PC-9 (cell line): Measurements from ENCODE around the gene SACM1L. TPM values are rescaled to one million over a fixed set of nuclear protein-coding genes. Genes with fewer than 3 reads are reported as not detected.

ENCODE experiments used
- BruUV-seq: library from RNA; stranded (reverse); fragments of 400-500 nt; replicated peaks from 2 replicates; lab custom pipeline; 2021; lab: Mats Ljungman, UMichigan
- CTCF ChIA-PET: fragments of 300-600 bp; sonication (Branson Sonifier 250); formaldehyde crosslinking; loops from one replicate; lab custom pipeline; 2022; ENCODE audit warnings: antibody characterized with exemption; lab: Charles Lee
- POLR2A ChIA-PET: fragments of 300-600 bp; sonication (Branson Sonifier 250); formaldehyde crosslinking; loops from one replicate; lab custom pipeline; 2022; ENCODE audit warnings: antibody characterized with exemption; ENCODE audit not compliant: unreplicated experiment; lab: Charles Lee
- DNase-seq, 2 experiments: peaks; one replicate each; pipeline versions ENCODE4 v3.0.0 to v3.0.0-alpha.2; 2015 to 2022; ENCODE audit warnings: mixed read lengths in 1 of 2
- H2AFZ ChIP-seq: fragments of 200-600 bp; sonication (generic); 2 replicates; pipeline ENCODE4 v1.8.1; 2017; ENCODE audit warnings: antibody characterized with exemption
- H3F3A ChIP-seq: fragments of 200-600 bp; sonication (generic); 2 replicates; pipeline ENCODE4 v1.8.1; 2017; ENCODE audit warnings: antibody characterized with exemption, mild to moderate bottlenecking, low read depth; ENCODE audit not compliant: insufficient read depth
- H3K27ac ChIP-seq: fragments of 200-600 bp; sonication (generic); 2 replicates; pipeline ENCODE4 v1.6.1; 2016; ENCODE audit warnings: mixed run types
- H3K27me3 ChIP-seq: fragments of 200-600 bp; sonication (generic); 2 replicates; pipeline ENCODE4 v1.6.1; 2016; ENCODE audit warnings: low read depth, mixed run types; ENCODE audit not compliant: insufficient read depth
- H3K36me3 ChIP-seq: fragments of 200-600 bp; sonication (generic); 2 replicates; pipeline ENCODE4 v1.6.1; 2016; ENCODE audit warnings: low read depth, mixed run types
- H3K4me1 ChIP-seq: fragments of 200-600 bp; sonication (generic); replicated peaks from 2 replicates; pipeline ENCODE4 v1.6.1; 2016; ENCODE audit warnings: mixed run types; ENCODE audit not compliant: insufficient read depth
- H3K4me2 ChIP-seq: fragments of 200-600 bp; sonication (generic); 2 replicates; pipeline ENCODE4 v1.6.1; 2017; ENCODE audit warnings: mixed run types
- H3K4me3 ChIP-seq: fragments of 200-600 bp; sonication (generic); 2 replicates; pipeline ENCODE4 v1.6.1; 2016; ENCODE audit warnings: mixed run types
- H3K79me2 ChIP-seq: fragments of 200-600 bp; sonication (generic); 2 replicates; pipeline ENCODE4 v1.6.1; 2017; ENCODE audit warnings: low read depth, mixed run types
- H3K9me2 ChIP-seq: fragments of 200-600 bp; sonication (generic); 2 replicates; pipeline ENCODE4 v1.8.1; 2017; ENCODE audit warnings: mild to moderate bottlenecking; ENCODE audit not compliant: insufficient read depth
- H3K9me3 ChIP-seq: fragments of 200-600 bp; sonication (generic); 2 replicates; pipeline ENCODE4 v1.8.1; 2016; ENCODE audit warnings: low read depth; ENCODE audit not compliant: insufficient read depth
- H4K20me1 ChIP-seq: fragments of 200-600 bp; sonication (generic); 2 replicates; pipeline ENCODE4 v1.8.1; 2017; ENCODE audit not compliant: insufficient read depth
- EZH2 ChIP-seq: fragments of 200-600 bp; sonication (generic); IDR thresholded peaks from 2 replicates; pipeline ENCODE4 v1.8.0; 2017; ENCODE audit warnings: antibody characterized with exemption, low read depth
- intact Hi-C: fragments of 100-400 bp; cut with micrococcal nuclease; formaldehyde crosslinking; loops from one replicate; pipeline ENCODE4 v1.10.0; 2022; ENCODE audit not compliant: unreplicated experiment
- total RNA-seq: library from RNA; stranded (reverse); gene quantifications from 2 replicates; pipeline ENCODE4 v1.2.3, GENCODE V29; 2021
- TF ChIP-seq, protein P1 (sequence below): fragments of 200-600 bp; sonication (generic); conservative IDR thresholded peaks from 2 replicates; pipeline ENCODE4 v1.6.1; 2017; ENCODE audit warnings: mixed run types, antibody characterized with exemption, mild to moderate bottlenecking, moderate library complexity

SACM1L gene
- total RNA-seq, 1 experiment from 2014 or later: 33.9 TPM

DNA sequence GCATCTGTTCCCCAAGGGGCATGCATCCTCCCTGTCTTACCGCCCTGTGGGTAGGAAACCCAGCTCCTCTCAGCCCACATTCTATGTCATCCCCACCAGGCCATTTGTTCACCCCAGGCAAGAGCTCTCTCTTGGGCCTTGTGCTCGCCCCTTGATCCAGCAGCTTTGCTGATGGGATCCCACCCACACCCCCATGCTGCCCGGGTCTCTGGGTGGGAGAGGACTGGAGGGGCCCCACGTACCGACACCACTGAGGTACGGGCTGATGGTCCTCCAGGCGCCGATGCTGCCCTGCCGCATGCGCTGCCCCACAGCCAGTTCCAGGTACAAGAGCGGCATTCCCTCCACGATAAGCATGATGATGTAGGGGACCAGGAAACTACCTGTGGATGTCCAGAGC, 92.6 kb downstream of the SACM1L start:
- Histone ChIP-seq H3K9me3 (no peaks in the 10 kb centered on the region), H3K27me3 (no peaks in the 10 kb centered on the region), H3K4me2 (no peak overlapping the region), H3F3A (no peaks in the 10 kb centered on the region), H3K27ac (no peak overlapping the region), H4K20me1 (no peaks in the 10 kb centered on the region), H3K4me1 (no peaks in the 10 kb centered on the region), H3K79me2 (no peaks in the 10 kb centered on the region), H2AFZ (no peak overlapping the region), H3K9me2 (no peaks in the 10 kb centered on the region), H3K4me3 (no peak overlapping the region), H3K36me3 (no peaks in the 10 kb centered on the region)
- no peak for DNase-seq
- TF ChIP-seq, protein P1, sequence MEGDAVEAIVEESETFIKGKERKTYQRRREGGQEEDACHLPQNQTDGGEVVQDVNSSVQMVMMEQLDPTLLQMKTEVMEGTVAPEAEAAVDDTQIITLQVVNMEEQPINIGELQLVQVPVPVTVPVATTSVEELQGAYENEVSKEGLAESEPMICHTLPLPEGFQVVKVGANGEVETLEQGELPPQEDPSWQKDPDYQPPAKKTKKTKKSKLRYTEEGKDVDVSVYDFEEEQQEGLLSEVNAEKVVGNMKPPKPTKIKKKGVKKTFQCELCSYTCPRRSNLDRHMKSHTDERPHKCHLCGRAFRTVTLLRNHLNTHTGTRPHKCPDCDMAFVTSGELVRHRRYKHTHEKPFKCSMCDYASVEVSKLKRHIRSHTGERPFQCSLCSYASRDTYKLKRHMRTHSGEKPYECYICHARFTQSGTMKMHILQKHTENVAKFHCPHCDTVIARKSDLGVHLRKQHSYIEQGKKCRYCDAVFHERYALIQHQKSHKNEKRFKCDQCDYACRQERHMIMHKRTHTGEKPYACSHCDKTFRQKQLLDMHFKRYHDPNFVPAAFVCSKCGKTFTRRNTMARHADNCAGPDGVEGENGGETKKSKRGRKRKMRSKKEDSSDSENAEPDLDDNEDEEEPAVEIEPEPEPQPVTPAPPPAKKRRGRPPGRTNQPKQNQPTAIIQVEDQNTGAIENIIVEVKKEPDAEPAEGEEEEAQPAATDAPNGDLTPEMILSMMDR: no peak
- no peak for TF ChIP-seq EZH2
- intact Hi-C loops: no loop called here
- POLR2A ChIA-PET: no interaction called here
- CTCF ChIA-PET: no interaction called here
- no TSS peak for BruUV-seq

DNA sequence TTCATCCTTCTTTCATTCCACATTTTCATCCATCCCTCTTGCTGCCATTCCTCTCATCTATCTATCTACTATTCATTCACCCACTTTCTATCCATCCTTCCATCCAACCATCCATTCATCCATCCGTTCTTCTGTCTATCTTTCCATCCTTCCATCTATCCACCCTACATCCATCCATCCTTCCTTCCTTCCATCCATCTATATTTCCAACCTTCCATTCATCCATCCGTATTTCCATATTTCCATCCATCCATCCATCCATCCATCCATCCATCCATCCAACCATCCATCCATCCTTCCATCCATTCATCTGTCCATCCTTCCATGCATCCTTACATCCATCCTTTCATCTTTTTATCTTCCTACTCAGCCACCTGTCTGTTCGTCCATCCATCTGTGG, 93.2 kb downstream of the SACM1L start:
- CTCF ChIA-PET: no interaction called here
- POLR2A ChIA-PET: no interaction called here
- H4K20me1 ChIP-seq: no peaks in the 10 kb centered on the region
- BruUV-seq: no TSS peak
- intact Hi-C loops: no loop called here
- H3K4me1 ChIP-seq: no peaks in the 10 kb centered on the region
- H3K36me3 ChIP-seq: no peaks in the 10 kb centered on the region
- H3K27ac ChIP-seq: no peak overlapping the region
- no peaks in the 10 kb centered on the region for H3K9me3 ChIP-seq
- no peak for DNase-seq
- no peak overlapping the region for H3K4me3 ChIP-seq
- H3K27me3 ChIP-seq: no peaks in the 10 kb centered on the region
- no peak overlapping the region for H2AFZ ChIP-seq
- no peak for TF ChIP-seq EZH2
- TF ChIP-seq, protein P1: no peak
- no peaks in the 10 kb centered on the region for H3K9me2 ChIP-seq
- no peaks in the 10 kb centered on the region for H3K79me2 ChIP-seq
- no peaks in the 10 kb centered on the region for H3F3A ChIP-seq
- no peak overlapping the region for H3K4me2 ChIP-seq

DNA sequence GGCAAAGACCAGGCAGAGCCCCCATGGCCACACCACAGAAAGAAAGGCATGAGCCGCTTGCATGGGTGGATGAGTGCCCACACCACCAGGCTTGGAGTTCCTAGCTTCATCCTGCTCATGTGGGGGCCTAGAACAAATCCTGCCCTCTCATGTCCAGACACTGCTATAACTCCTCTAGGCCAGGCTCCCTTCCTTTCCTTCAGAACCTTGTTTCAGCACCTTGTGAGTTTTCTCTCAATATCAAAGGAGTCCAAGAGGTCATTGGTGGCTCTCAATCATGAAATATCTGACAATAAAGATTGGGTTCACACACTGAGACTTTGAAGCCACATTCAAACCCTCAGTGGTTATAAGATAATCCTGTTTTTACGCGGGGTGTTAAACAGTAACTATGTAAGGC, 94.5 kb downstream of the SACM1L start:
- no peaks in the 10 kb centered on the region for H3F3A ChIP-seq
- POLR2A ChIA-PET: no interaction called here
- H3K4me1 ChIP-seq: no peaks in the 10 kb centered on the region
- H4K20me1 ChIP-seq: no peaks in the 10 kb centered on the region
- no peaks in the 10 kb centered on the region for H3K36me3 ChIP-seq
- no peak for DNase-seq
- no peak overlapping the region for H2AFZ ChIP-seq
- TF ChIP-seq, protein P1: no peak
- no peak for TF ChIP-seq EZH2
- no peaks in the 10 kb centered on the region for H3K27me3 ChIP-seq
- H3K4me3 ChIP-seq: no peak overlapping the region
- CTCF ChIA-PET: no interaction called here
- H3K79me2 ChIP-seq: no peaks in the 10 kb centered on the region
- H3K9me3 ChIP-seq: no peaks in the 10 kb centered on the region
- H3K9me2 ChIP-seq: no peaks in the 10 kb centered on the region
- H3K4me2 ChIP-seq: no peak overlapping the region
- no peak overlapping the region for H3K27ac ChIP-seq
- no TSS peak for BruUV-seq
- intact Hi-C loops: no loop called here
